Measurements from ENCODE around the gene GARIN6.

GARIN6 gene

DNA sequence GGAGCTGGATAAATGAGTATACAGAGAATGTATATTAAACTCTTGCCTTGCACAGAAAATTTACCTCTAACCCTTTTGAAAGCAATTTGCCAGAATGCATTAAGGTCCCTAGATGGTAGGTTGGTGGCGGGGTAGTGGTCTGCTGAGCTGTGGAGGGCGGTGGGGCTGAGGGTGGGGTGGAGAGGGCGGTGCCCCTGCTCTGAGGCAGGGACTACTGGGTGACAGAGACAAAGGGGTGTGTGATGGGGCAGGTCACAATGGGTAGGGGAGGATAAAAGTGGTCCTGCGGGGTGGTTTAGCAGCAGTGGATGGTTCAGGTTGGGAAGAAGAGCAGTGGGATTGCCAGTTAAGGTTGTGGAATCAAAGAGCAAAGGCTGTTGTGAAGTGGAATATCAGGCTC is at the start of gene GARIN6:
TSS of gene GARIN6 (plus strand) at position 301 of the 400 bp plus-strand sequence. CDS start 422 bp downstream, outside the sequence.
- Histone ChIP-seq H3K9me3 (replicated peaks in 1 of 11) (peaks cover 0 to 4% (median 0%) of the 10 kb centered on the region in 11 experiments; a peak in 4 of 22 replicates), H3K27me3 (no peaks in the 10 kb centered on the region), H3K4me1 (no peaks in the 10 kb centered on the region), H3K27ac (no peak within 1 kb of the TSS), H3K4me2 (no peak within 1 kb of the TSS), H3K4me3 (no peak within 1 kb of the TSS), H3K36me3 (peaks cover 0 to 96% (median 51%) of the 10 kb centered on the region in 11 experiments; a peak in 16 of 22 replicates), H4K20me1 (no peaks in the 10 kb centered on the region), H3K9ac (no peak within 1 kb of the TSS)
- TF ChIP-seq Cebpa-rat (IDR thresholded peaks at IDR 0.05), result no peak

DNA sequence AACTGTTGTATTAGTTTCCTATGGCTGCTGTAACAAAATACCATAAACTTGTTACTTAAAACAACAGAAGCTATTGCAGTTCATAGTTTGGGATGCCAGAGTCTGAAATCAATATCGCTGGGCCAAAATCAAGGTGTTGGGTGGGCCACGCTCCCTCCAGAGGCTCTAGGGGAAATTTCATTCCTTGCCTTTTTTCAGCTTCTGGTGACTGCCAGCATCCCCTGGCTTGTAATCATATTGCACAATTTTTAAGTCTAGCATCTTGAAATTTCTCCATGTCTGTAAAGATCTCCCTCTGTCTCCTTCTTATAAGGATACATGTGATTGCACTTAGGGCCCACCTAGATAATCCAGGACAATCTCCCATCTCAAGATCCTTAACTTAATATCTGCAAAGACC is 48.8 kb upstream of the GARIN6 start:
- H3K27ac ChIP-seq, result peak overlapping the region in 6 of 11 experiments; percentile 79 to 92 (median 87); a peak in 12 of 22 replicates
- peak in 2 of 11 experiments; percentile 62 to 63; a peak in 3 of 22 replicates for TF ChIP-seq Cebpa-rat (IDR thresholded peaks at IDR 0.05)
- H4K20me1 ChIP-seq, result no peaks in the 10 kb centered on the region
- no peak overlapping the region; a peak in 1 of 20 replicates for H3K4me3 ChIP-seq
- H3K4me2 ChIP-seq, result peak overlapping the region in 8 of 11 experiments; percentile 13 to 86 (median 71); a peak in 15 of 22 replicates
- peaks cover 0 to 45% (median 18%) of the 10 kb centered on the region in 11 experiments; a peak in 10 of 22 replicates for H3K36me3 ChIP-seq
- H3K27me3 ChIP-seq, result no peaks in the 10 kb centered on the region
- H3K9me3 ChIP-seq (replicated peaks in 1 of 11), result peaks cover 4 to 62% (median 40%) of the 10 kb centered on the region in 11 experiments; a peak in 18 of 22 replicates
- peak overlapping the region in 2 of 11 experiments; percentile 35 to 71; a peak in 3 of 22 replicates for H3K9ac ChIP-seq
- H3K4me1 ChIP-seq, result peaks cover 13 to 67% (median 55%) of the 10 kb centered on the region in 10 experiments; a peak in 19 of 20 replicates

DNA sequence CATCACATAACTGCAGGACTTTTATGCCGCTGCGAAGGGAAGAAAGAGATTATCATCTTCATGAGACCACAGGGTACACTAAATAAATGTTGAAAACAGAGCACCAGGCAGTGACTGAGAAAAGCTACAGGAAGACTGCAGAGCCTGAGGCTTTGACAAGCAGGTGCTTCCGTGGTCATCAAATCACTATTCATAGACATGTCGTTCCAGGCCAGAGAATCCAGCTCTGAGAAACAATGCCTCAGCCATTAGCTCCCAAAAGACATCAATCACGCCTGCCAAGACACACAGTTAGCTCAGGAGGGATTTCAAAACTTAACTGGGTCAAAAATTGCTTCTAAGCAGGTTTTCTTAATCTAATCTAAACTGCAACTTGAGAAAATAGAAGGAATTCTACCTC is 47.2 kb upstream of the GARIN6 start:
- Histone ChIP-seq H3K4me3 (peak overlapping the region in 3 of 10 experiments; percentile 10 to 19 (median 14); a peak in 2 of 20 replicates), H3K36me3 (peaks cover 0 to 37% (median 8%) of the 10 kb centered on the region in 11 experiments; a peak in 8 of 22 replicates), H3K4me1 (peaks cover 13 to 77% (median 56%) of the 10 kb centered on the region in 10 experiments; a peak in 19 of 20 replicates), H3K4me2 (peak overlapping the region; percentile 27 to 86 (median 70); a peak in 21 of 22 replicates), H3K9me3 (replicated peaks in 1 of 11) (peaks cover 5 to 56% (median 31%) of the 10 kb centered on the region in 11 experiments; a peak in 19 of 22 replicates), H3K9ac (peak overlapping the region in 6 of 11 experiments; percentile 54 to 77 (median 66); a peak in 12 of 22 replicates), H3K27ac (peak overlapping the region in 8 of 11 experiments; percentile 59 to 92 (median 86); a peak in 17 of 22 replicates), H4K20me1 (no peaks in the 10 kb centered on the region), H3K27me3 (no peaks in the 10 kb centered on the region)
- TF ChIP-seq Cebpa-rat (IDR thresholded peaks at IDR 0.05), result peak in 1 of 11 experiments; percentile 68; a peak in 1 of 22 replicates

DNA sequence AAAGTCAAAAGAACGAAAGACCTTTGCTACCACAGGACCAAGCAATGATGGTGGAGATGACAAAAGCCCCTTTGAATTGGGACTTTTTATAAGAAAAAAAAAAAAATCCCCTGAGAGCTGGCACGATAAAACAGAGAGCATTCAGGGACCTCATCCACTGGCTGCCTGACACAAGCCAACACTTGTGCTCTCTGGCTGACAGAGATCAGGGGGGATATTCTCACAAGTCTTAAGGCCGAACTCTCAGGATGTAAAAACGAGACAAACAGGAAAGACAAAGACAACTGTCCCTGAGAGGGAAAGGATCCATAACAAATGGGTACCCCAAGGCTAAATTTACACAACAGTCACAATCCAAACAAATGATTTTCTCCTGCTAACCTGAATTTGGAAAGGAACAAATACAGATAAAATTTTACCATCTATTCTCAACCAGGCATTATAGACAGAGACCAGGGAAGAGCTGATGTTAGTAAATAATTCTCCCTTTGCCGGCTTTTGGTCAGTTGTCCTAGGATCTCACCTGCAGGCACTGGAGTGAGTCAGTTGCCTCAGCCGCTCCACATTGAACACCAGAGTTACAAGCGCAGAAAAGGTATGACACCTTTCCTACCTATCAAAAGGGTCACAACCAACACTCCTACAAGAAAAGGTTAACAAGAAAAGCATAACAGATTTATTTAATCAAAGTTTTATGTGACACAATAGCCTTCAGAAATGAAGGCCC is 37.9 kb upstream of the GARIN6 start:
- no peak for TF ChIP-seq Cebpa-rat (IDR thresholded peaks at IDR 0.05)
- Histone ChIP-seq H3K4me2 (peak overlapping the region in 8 of 11 experiments; percentile 13 to 62 (median 52); a peak in 15 of 22 replicates), H3K4me3 (no peak overlapping the region), H3K9ac (peak overlapping the region in 1 of 11 experiments; percentile 4; a peak in 1 of 22 replicates), H3K36me3 (peaks cover 0 to 56% (median 13%) of the 10 kb centered on the region in 11 experiments; a peak in 13 of 22 replicates), H3K9me3 (replicated peaks in 1 of 11) (peaks cover 0 to 77% (median 36%) of the 10 kb centered on the region in 11 experiments; a peak in 17 of 22 replicates), H4K20me1 (no peaks in the 10 kb centered on the region), H3K27ac (peak overlapping the region in 6 of 11 experiments; percentile 6 to 61 (median 42); a peak in 9 of 22 replicates), H3K27me3 (no peaks in the 10 kb centered on the region), H3K4me1 (peaks cover 0 to 62% (median 30%) of the 10 kb centered on the region in 10 experiments; a peak in 15 of 20 replicates)

DNA sequence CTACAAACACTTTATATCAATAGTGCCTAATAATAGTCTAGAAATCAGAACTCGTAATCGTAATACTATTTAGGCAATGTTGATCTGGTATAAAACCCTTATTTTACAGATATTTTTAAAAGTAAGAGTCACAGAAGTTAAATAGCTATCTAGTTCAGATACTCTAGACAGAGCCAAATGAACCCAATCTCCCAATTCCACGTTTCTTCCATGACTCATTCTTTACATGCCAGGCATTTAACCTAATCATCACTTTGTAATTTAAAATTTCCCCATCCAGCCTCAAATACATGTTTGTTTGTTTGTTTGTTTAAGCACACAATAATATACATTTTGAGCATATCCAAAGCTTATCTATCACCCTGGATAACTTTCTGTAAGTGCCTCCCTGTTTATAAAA is 36.4 kb upstream of the GARIN6 start:
- H3K4me1 ChIP-seq, result peaks cover 7 to 65% (median 33%) of the 10 kb centered on the region in 10 experiments; a peak in 19 of 20 replicates
- TF ChIP-seq Cebpa-rat (IDR thresholded peaks at IDR 0.05), result no peak
- no peak overlapping the region for H3K4me3 ChIP-seq
- H3K27ac ChIP-seq, result peak overlapping the region in 2 of 11 experiments; percentile 23 to 61; a peak in 2 of 22 replicates
- peaks cover 0 to 56% (median 12%) of the 10 kb centered on the region in 11 experiments; a peak in 13 of 22 replicates for H3K36me3 ChIP-seq
- H3K9me3 ChIP-seq (replicated peaks in 1 of 11), result peaks cover under 1 to 75% (median 37%) of the 10 kb centered on the region in 11 experiments; a peak in 17 of 22 replicates
- H3K4me2 ChIP-seq, result peak overlapping the region in 2 of 11 experiments; percentile 13 to 60; a peak in 1 of 22 replicates
- no peak overlapping the region for H3K9ac ChIP-seq
- no peaks in the 10 kb centered on the region for H4K20me1 ChIP-seq
- H3K27me3 ChIP-seq, result no peaks in the 10 kb centered on the region

DNA sequence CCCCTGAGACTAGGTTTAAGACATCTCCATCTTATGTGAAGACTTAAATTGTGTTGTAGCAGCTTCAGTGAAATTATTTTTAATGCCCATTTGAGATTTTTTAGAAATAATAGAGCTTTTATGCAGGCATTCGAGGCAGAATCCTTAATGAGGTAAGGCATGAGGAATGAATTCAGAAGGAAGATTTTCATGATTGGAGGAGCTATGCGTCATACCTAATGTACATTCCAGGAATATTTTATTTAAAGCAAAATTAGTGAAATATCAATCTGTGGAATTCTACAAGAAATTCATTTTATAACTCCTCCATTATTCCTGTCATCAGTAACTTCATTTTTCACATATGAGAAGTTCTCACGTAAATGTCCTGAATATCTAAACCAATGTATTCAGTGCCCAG is 36.0 kb upstream of the GARIN6 start:
- no peak overlapping the region for H3K27ac ChIP-seq
- no peaks in the 10 kb centered on the region for H4K20me1 ChIP-seq
- H3K4me2 ChIP-seq, result peak overlapping the region in 1 of 11 experiments; percentile 13; a peak in 1 of 22 replicates
- no peak overlapping the region for H3K4me3 ChIP-seq
- no peak for TF ChIP-seq Cebpa-rat (IDR thresholded peaks at IDR 0.05)
- no peak overlapping the region for H3K9ac ChIP-seq
- peaks cover 7 to 65% (median 33%) of the 10 kb centered on the region in 10 experiments; a peak in 19 of 20 replicates for H3K4me1 ChIP-seq
- H3K36me3 ChIP-seq, result peaks cover 0 to 61% (median 12%) of the 10 kb centered on the region in 11 experiments; a peak in 13 of 22 replicates
- peaks cover 4 to 80% (median 42%) of the 10 kb centered on the region in 11 experiments; a peak in 19 of 22 replicates for H3K9me3 ChIP-seq (replicated peaks in 1 of 11)
- H3K27me3 ChIP-seq, result no peaks in the 10 kb centered on the region

DNA sequence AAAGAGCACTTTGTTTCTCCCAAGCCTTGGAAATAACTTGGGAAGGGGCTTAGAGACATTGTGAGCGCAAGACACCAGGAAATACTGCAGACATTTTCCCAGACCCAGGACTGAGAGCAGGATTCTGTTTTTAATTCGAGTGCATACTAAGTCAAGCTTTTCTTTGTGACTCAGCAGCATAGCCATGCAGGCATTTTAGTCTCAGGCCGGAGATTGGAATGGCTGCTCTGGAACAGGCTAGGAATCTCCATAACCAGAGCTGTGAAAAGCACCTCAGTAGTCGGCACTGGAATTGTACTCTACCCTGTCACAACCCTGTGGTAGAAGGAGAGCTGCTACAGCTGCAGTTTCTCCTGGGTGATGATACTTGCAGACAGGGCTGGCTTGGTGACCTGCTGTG is 28.9 kb upstream of the GARIN6 start:
- peaks cover 0 to 79% (median 45%) of the 10 kb centered on the region in 11 experiments; a peak in 19 of 22 replicates for H3K36me3 ChIP-seq
- no peak overlapping the region for H3K4me2 ChIP-seq
- peaks cover 47 to 84% (median 80%) of the 10 kb centered on the region in 11 experiments for H3K9me3 ChIP-seq (replicated peaks in 1 of 11)
- no peaks in the 10 kb centered on the region for H4K20me1 ChIP-seq
- no peaks in the 10 kb centered on the region for H3K27me3 ChIP-seq
- H3K4me1 ChIP-seq, result peaks cover 0 to 15% (median 7%) of the 10 kb centered on the region in 10 experiments; a peak in 12 of 20 replicates
- H3K9ac ChIP-seq, result no peak overlapping the region
- TF ChIP-seq Cebpa-rat (IDR thresholded peaks at IDR 0.05), result no peak
- H3K4me3 ChIP-seq, result no peak overlapping the region
- H3K27ac ChIP-seq, result 0 out of 22 replicates have a peak overlapping the region, but pooled peaks of 1 of the 11 experiments have one; percentile 16

DNA sequence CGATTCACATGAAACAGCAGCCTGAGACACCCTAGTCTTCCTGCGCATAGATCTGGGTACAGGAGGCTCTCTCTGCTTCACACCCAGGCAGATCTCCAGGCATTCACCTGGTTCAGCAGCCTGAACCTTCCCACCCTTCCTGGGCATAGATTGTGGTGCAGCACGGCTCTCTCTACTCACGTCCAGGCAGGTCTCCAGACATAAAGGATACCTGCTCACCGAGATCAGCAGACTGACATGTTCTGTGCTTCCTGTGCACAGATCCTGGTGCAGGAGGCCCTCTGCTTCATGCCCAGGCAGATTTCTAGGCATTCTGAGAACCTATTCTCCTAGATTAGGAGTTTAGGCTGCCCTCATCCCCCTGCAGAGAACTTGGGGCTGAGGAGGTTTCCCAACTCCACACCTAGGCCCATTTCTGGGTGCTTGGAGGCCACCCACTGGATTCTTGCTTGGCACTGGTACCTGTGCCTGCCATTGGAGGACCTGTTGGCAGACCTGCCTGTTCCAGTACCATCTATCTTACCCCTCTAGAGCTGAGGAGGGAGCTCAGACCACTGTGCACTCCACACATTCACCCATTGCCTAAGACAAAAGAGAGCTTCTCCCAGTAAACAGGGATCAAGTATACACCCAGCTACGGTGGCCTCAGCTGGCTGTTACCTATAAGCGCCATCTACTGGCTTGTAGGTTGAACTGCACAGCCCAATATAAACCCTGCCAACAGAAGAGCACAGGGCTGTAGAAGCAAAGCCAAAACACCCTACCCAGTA is 28.0 kb upstream of the GARIN6 start:
- Histone ChIP-seq H3K4me3 (peak overlapping the region in 3 of 10 experiments; percentile 16 to 39 (median 33); a peak in 2 of 20 replicates), H3K36me3 (peaks cover 0 to 80% (median 45%) of the 10 kb centered on the region in 11 experiments; a peak in 19 of 22 replicates), H4K20me1 (no peaks in the 10 kb centered on the region), H3K4me2 (no peak overlapping the region), H3K27ac (no peak overlapping the region; a peak in 1 of 22 replicates), H3K27me3 (no peaks in the 10 kb centered on the region), H3K9ac (no peak overlapping the region), H3K4me1 (peaks cover 0 to 22% (median 10%) of the 10 kb centered on the region in 10 experiments; a peak in 15 of 20 replicates), H3K9me3 (replicated peaks in 1 of 11) (peaks cover 47 to 89% (median 83%) of the 10 kb centered on the region in 11 experiments)
- TF ChIP-seq Cebpa-rat (IDR thresholded peaks at IDR 0.05), result no peak

Measured in BLaER1 treated with 17β-estradiol and CSF1 and Interleukin-3, amounts not matched to agents 10 nM and 100 nM (cell line).